Cardiac muscle cell (in vitro differentiated cells and primary cell): Measurements from ENCODE around the gene RGS4. TPM values are rescaled to one million over a fixed set of nuclear protein-coding genes. Genes with fewer than 3 reads are reported as not detected.
"Not testable (repeated sequence)": the region's sequence is repeated elsewhere in the genome, so short reads cannot be mapped to it uniquely, and the experiment has no call there.

Source experiments
- DNase-seq, 2 donors: peaks; one replicate each; pipeline versions ENCODE4 v3.0.0 to v3.0.0-alpha.2; 2010 to 2017; ENCODE audit warnings: low read depth in 1 of 2, low spot score in 1 of 2
- H3K27ac ChIP-seq: fragments of 200-600 bp; sonication (generic); 2 replicates; pipeline ENCODE4 v1.5.1; 2016
- H3K27me3 ChIP-seq: fragments of 200-600 bp; sonication (generic); 2 replicates; pipeline ENCODE4 v1.6.0; 2016; ENCODE audit warnings: control low read depth
- H3K36me3 ChIP-seq: fragments of 200-600 bp; sonication (generic); 2 replicates; pipeline ENCODE4 v1.5.1; 2016; ENCODE audit warnings: control low read depth
- H3K4me1 ChIP-seq: fragments of 200-600 bp; sonication (generic); 2 replicates; pipeline ENCODE4 v1.8.1; 2017; ENCODE audit warnings: low read depth, mild to moderate bottlenecking, mixed run types
- H3K4me3 ChIP-seq: fragments of 200-600 bp; sonication (generic); 2 replicates; pipeline ENCODE4 v1.5.1; 2016; ENCODE audit warnings: mild to moderate bottlenecking
- H3K9me3 ChIP-seq: fragments of 200-600 bp; sonication (generic); 2 replicates; pipeline ENCODE4 v1.5.1; 2017; ENCODE audit warnings: low read depth, mild to moderate bottlenecking, control low read depth
- CTCF ChIP-seq: IDR thresholded peaks from 2 replicates; pipeline ENCODE4 v1.5.1; 2012; ENCODE audit warnings: low read depth, mild to moderate bottlenecking, low read length
- polyA plus RNA-seq: library from polyadenylated mRNA; unstranded; fragments of >200 nt; fragmentation: Nextera tagmentation; extraction: Ambion mirVana; gene quantifications from 2 replicates; pipeline ENCODE4 v1.2.1, GENCODE V29; 2016
- total RNA-seq: library from RNA; depleted of rRNA; stranded (reverse); fragments of >200 nt; gene quantifications from 2 replicates; pipeline ENCODE4 v1.2.3, GENCODE V29; 2016

Gene RGS4
- total and polyA plus RNA-seq, 2 experiments from 2014 or later = 16.1 to 25.9 TPM

GRCh38 chr1:163082971-163083370 is 13.8 kb downstream of the RGS4 start:
- peak in 1 of 2 donors; percentile 44 for DNase-seq
- no peaks in the 10 kb centered on the region for H3K27me3 ChIP-seq
- H3K27ac ChIP-seq = no peak overlapping the region
- no peak overlapping the region for H3K4me3 ChIP-seq
- TF ChIP-seq CTCF = no peak
- no peaks in the 10 kb centered on the region for H3K4me1 ChIP-seq
- no peaks in the 10 kb centered on the region for H3K36me3 ChIP-seq
- H3K9me3 ChIP-seq = no peaks in the 10 kb centered on the region

GRCh38 chr1:163083690-163084089 is 14.5 kb downstream of the RGS4 start:
- no peaks in the 10 kb centered on the region for H3K9me3 ChIP-seq
- no peak overlapping the region for H3K27ac ChIP-seq
- no peak overlapping the region for H3K4me3 ChIP-seq
- no peaks in the 10 kb centered on the region for H3K36me3 ChIP-seq
- H3K4me1 ChIP-seq = no peaks in the 10 kb centered on the region
- H3K27me3 ChIP-seq = no peaks in the 10 kb centered on the region
- DNase-seq = no peak
- TF ChIP-seq CTCF = no peak

- no peaks in the 10 kb centered on the region for H3K9me3 ChIP-seq
- TF ChIP-seq CTCF = no peak
- no peaks in the 10 kb centered on the region for H3K27me3 ChIP-seq
- DNase-seq = no peak
- H3K4me1 ChIP-seq = no peaks in the 10 kb centered on the region
- H3K36me3 ChIP-seq = no peaks in the 10 kb centered on the region
- H3K4me3 ChIP-seq = no peak overlapping the region
- H3K27ac ChIP-seq = no peak overlapping the region
These were observed 15.2 kb downstream of the RGS4 start for GRCh38 chr1:163084330-163084729.

GRCh38 chr1:163085041-163085903 is 16.1 kb downstream of the RGS4 start:
- Histone ChIP-seq H3K27me3 (no peaks in the 10 kb centered on the region), H3K36me3 (no peaks in the 10 kb centered on the region), H3K9me3 (no peaks in the 10 kb centered on the region), H3K4me3 (no peak overlapping the region), H3K27ac (no peak overlapping the region), H3K4me1 (no peaks in the 10 kb centered on the region)
- no peak for DNase-seq
- no peak for TF ChIP-seq CTCF

GRCh38 chr1:163085904-163086268 is 16.7 kb downstream of the RGS4 start:
- no peak for DNase-seq
- no peaks in the 10 kb centered on the region for H3K36me3 ChIP-seq
- H3K27ac ChIP-seq = no peak overlapping the region
- H3K4me1 ChIP-seq = no peaks in the 10 kb centered on the region
- H3K27me3 ChIP-seq = no peaks in the 10 kb centered on the region
- no peak overlapping the region for H3K4me3 ChIP-seq
- H3K9me3 ChIP-seq = no peaks in the 10 kb centered on the region
- TF ChIP-seq CTCF = no peak

GRCh38 chr1:163089117-163089516 is 20.0 kb downstream of the RGS4 start:
- H3K9me3 ChIP-seq, H3K36me3 ChIP-seq, H3K4me3 ChIP-seq, H3K27me3 ChIP-seq, H3K27ac ChIP-seq, H3K4me1 ChIP-seq, DNase-seq: not testable (repeated sequence)
